ENCODE results near the gene PAX4.

Gene PAX4, protein sequence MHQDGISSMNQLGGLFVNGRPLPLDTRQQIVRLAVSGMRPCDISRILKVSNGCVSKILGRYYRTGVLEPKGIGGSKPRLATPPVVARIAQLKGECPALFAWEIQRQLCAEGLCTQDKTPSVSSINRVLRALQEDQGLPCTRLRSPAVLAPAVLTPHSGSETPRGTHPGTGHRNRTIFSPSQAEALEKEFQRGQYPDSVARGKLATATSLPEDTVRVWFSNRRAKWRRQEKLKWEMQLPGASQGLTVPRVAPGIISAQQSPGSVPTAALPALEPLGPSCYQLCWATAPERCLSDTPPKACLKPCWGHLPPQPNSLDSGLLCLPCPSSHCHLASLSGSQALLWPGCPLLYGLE

DNA sequence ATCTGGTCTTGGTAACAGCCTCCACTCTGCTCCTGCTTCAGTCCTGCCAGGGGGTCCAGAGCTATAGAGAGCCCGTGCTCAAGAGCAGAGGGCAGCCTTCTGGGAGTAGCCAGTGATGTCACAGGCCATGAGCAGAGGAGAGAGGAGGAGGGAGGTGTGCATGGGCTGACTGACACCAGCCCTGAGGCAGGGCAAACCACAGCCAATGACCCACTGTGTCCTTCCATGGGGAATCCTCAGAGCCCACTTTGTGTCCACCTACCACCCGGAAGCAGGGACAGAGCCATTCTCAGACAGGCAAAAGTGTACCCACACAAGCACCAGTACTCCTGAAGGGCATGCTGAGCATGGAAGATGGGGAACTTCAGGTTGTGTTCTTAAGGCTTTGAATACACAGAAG, at the start of gene PAX4:
Gene PAX4 (minus strand): TSS at position 101 of the 400 bp plus-strand sequence. CDS start 2,214 bp downstream, outside the sequence.
- no peak for DNase-seq

DNA sequence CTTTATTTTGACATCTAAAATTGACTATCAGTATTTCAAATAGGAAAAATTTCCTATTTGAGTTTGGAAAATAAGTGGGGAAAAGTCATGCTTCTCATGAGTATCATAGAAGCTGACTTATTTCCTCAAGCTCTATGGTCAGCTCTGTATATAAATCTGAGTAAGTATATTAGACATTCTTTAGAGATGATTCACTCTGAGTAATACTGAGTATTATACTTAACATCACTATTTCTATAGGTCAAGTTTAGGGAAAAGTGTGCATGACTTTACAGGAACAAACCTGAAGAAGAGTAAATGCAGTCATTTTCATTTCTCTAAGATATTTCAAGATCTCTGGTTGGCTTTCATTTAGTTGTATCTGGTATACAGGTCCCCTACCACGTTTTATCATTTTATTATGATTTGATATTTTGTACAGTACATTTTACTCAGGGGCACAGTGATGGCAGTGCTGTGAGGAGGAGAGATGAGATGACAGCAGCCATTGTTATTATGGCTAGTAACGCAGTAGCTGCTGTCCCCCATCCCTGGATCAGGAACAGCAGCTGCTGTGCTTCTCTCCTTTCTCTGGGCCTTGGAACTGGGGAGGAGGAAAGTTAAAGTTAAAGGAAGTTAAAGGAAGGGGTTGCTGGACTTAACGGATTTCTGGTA, 49.2 kb upstream of the PAX4 start:
- DNase-seq = no peak

DNA sequence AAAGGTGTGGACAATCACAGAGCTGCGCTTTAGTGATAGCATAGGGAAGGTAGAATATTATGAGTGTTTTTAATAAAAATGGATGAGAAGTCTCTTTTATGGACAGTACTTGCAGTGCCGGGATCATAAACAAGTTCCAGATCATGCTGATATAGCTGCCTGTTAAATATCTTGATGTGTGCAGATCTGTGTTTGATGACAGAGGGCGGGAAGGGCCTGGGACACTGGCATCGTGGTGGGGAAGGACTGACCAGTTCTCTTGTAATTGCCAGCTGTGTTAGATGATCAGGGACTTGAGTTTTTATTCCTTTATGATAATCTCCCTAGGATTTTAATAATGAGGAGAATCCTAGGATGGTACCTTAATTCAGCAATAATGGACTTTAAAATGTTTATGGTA, 48.7 kb upstream of the PAX4 start:
- DNase-seq = no peak

DNA sequence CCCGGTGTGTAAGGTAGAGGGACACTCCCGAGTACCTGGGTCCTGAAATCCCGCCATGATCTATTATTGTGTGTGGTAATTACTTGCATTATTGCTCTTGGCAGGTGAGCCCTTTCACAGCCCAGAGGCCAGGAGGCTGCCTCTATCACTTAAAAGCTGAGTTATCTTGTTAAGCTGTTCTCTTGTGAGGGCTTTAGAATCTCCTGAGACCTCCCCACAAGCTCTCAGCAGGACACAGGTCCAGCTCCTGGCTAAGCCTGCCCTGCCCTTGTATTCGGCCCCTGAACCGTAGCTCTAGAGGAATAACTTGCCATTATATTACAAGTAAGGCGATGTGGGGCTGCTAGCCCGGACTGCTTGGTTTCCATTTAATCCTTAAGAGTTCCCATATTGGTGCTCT, 48.0 kb upstream of the PAX4 start:
- no peak for DNase-seq

DNA sequence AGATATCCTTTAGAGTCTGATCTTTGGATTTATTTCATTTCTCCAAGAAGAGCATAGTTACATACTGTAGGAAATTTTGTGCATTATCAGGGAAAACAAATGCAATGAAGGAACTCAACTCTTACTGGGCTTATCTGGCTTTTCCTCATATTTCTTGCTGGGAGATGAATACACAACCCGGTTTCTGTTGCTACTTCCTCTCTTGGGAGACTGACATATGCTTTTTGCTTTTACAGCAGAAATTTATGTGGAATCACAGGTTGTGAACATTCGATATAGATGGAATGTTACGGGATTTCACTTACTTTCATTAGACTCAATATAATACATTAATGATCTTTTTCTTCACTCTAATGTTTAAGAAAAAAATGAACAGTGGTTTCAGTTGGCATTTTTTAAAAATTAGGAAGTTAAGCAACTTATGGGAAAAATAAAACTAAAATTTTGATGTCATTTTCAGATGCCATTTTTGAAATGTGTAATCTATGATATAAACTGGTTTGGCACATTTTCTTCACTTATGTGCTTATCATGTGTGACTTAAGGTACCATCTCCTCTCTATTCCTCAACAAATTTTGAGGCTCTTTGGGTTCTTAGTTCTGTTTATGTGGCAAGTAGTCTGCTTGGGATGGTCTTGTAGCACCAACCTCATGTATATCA, 41.2 kb upstream of the PAX4 start:
- no peak for DNase-seq

DNA sequence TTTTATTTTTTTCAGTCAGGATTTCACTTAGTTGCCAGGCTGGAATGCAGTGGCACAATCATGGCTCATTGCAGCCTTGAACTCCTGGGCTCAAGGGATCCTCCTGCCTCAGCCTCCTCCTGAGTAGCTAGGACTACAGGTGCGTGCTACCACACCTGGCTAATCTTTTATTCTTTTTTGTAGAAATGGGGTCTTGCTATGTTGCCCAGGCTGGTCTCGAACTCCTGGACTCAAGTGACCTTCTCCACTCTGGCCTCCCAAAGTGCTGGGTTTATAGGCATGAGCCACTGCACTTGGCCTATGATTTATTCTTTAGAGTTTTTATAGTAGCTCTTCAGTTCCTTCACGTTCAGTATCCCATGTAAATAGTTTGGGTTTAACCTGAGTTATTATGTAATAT, 39.6 kb upstream of the PAX4 start:
- DNase-seq = no peak

DNA sequence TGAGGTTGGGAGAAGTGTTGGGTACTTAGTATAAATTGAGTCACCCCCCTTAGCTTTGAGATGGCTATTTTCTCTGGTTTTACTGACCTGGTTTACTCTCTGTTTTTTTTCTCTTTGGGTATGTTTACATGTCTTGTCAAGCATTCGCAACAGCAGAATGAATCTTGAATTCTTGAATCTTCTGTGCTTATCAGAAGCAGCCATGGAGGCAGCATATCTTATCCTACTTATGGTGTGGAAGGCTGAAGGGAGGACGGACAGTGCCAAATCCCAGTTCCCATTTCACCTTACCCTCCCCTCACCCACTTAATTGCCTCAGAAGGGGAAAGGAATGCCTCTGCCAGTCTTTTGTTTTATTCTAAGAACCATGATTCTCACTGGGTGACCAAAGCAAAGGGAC, 37.8 kb upstream of the PAX4 start:
- DNase-seq = no peak

DNA sequence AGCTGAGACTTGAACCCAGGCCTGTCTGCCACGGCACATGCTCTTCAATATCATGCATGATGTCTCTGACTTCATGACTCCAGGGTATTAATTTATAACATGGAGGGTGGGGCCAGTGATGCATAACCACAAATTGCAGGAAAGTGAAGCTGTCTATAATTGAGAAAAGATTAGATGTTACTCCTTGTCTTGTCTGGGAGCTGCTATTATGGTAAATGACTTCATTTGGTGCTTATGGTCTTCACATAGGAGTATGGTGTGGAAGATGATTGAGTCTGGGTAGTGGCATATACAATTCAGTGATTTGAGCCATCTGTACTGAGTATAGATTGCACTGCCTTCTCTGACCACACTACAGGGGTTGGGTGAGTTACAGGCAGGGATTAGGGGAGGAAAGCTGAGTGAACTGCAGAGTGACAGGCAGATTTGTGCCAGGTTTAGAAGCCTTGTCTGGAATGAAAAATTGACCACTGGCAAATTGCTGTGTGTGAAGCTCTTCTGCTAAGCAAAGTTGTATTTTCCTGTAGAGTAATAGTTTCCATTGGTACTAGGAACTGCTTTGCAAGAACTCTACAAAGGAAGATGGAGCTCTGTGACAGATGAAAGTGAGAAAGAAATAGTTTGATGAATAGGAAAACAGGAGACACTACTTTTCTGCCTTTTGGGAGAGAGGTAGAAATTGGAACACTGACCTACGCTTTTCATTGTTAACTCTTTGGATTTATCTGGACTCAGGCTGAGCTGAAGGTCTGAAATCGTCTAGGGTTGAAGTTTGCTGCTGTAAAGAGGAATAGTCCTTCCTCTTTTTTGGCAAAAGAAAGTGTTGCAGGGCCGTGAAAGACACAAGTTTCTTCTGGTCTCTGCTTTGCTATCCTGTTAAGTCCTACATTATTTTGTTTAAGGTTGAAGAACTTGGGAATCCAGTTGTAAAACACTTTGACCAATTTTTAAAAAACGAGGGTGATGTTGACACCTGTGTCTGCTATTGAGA, 36.8 kb upstream of the PAX4 start:
- DNase-seq = peak; percentile 52

DNA sequence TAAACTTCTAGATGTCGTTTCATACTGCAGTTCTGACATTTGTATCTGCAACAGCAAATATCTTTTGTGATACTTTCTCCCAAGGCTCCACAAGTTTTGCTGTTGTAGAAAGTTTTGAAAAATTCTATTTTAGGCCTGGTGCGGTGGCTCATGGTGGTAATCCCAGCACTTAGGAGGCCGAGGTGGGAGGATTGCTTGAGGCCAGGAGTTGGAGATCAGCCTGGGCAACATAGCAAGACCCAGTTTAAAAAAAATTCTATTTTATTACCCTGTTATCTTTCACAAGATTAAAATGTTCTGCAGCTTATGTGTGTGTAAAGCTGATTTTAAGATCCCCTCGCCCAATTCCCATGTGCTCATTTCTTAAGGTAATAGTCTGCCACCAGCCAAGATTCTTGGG, 35.5 kb upstream of the PAX4 start:
- DNase-seq = no peak

DNA sequence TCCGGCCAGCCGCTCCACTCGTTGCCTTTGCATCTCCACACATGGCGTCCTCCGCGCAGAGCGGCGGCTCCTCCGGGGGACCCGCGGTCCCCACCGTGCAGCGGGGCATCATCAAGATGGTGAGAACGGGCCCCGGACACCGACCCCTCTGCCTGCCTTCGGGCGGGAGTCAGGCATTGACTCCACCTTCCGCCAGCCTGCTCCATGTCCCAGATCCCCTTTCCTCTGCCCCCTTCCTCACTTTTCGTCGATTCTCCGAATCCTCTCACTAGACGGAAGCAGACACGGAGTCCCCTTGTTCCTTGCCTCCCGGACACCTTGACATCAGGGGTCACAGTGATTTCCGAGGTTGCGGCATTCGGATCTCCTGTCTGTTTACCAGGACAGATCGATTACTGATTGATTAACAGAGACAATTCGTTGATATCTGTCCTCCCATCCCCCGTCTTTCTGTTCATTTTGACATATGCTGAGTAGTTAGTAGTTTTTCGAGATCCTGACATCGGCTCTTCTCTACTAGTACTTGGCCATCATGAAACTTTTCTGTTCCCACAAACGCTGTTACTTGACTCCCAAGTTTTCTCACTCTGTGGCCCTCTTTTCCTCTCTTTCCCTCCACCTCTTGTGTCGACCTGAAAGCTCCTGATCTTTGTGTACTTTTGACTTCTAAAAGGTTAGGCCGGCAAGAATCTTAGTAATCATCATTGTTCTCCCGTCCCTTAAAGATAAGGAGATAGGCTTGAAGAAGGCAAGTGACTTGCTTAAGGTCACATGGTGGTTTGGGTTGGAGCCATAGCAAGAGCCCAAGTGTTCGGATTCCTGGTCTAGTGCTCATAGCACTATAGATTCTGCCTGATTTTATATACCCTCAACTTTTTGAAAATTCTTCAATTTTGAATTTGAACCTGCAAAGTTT, 34.6 kb upstream of the PAX4 start:
- no peak for DNase-seq

DNA sequence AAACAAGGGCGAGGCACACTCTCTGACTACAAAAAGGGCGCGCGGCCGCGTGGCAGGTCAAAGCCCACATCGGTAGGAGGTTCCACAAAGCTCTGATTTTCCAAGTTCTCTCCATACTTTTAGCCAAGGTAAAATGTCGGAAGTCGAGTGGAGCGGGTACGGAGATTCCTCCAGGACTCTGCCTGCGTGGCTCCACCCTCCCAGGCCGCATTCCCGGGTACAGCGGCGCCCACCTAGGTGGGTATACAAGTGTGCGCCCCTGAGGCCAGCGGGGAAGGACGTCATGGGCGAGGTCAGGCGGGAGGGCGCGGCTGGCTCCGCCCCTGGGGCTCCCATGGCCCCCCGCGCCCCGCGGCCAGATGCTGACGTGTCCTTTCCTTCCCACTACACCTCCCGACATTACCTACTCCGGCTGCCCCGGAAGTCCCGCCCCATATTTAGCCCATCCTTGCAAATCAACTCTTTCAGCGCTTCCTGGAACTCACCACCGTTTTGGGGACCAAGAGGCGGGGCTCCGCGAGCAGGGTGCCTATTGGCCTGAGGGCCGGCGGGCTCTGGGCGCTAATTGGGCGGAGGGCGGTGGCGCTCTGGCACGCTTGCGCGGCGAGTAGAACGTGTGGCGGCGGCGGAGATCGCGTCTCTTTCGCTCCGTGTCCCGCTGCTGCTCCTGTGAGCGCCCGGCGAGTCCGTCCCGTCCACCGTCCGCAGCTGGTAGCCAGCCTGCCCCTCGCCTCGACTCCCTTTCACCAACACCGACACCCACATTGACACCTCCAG, 33.8 kb upstream of the PAX4 start, which contains the start of gene SND1:
Gene SND1 (plus strand): TSS at position 639 of the 777 bp plus-strand sequence. CDS start 180 bp downstream, outside the sequence.
- peak; percentile 99 for DNase-seq

DNA sequence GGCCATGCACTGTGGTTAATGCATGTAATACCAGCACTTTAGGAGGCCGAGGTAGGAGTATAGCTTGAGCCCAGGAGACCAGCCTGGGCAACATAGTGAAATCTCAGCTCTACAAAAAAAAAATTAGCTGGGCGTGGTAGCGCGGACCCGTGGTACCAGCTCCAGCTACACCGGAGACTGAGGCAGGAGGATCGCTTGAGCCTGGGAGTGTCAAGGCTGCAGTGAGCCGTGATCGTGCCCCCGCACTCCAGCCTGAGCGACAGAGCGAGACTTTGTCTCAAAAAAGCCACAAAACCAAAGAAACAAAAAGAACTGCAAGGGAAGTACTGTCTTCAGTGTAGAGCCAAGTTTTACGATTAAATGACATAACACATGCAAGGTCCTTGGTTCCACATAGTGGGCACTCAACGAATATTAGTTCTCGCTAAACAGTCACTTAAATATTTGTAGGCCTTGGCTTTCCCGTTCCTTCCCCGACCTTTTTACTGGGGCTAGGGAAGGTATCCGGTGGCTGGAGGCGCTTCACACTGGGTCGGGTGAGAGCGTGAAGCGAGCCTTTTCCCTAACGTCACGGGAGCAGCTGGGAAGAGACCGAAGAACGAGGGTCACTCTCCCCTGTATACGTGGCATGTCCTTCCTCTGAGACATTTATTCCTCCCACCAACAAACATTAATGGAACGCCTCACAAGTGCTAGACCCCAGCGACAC, 33.1 kb upstream of the PAX4 start:
- DNase-seq = peak; percentile 24

DNA sequence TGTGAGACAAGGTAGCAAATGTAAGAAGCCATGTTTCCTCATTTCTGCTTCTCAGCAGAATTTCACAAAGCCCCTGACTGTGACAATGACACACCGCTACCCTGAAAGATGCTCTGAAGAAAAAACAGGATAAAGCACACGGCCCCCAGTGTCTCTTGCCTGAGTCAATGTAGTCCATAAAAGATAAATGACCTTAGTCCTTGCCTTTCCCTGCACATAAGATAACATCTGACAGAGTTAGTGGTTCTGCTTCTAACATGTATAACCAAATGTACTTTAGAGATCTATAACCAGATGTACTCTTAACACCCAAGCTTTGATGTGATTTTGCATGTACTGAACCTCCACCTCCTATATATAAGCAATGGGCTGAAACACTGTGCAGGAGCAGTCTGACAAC, 31.0 kb upstream of the PAX4 start:
- DNase-seq = peak; percentile 15

DNA sequence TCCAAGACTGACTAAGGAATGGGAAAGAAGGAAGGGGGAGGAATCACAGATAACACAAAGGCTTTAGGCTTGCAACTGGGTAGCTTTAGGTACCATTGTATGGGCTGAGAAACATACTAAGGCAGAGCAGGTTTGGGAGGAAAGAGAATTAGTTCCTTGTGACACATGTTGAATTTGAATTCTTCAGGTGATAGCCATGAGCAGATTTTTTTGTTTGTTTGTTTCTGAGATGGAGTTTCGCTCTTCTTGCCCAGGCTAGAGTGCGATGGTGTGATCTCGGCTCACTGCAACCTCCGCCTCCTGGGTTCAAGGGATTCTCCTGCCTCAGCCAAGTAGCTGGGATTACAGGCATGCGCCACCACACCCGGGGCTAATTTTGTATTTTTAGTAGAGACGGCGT, 29.7 kb upstream of the PAX4 start:
- DNase-seq = no peak

DNA sequence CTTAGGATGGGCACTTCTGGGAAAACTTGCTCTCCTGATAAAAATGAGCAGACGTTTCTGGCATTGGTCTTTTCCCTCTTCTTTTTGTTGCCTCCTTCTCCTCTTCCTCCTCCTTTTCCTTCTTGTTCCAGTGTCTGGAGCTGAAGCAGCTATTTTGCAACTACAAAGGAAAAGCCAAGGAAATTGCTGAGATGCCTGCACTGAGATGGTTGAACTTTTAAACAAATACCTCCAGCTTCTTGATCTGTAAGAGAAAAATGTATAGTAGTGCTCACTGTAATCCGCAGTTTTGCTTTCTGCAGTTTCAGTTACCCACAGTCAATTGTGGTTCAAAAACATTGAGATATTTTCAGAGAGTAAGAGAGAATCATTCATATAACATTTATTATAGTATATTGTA, 26.5 kb upstream of the PAX4 start:
- DNase-seq = no peak

DNA sequence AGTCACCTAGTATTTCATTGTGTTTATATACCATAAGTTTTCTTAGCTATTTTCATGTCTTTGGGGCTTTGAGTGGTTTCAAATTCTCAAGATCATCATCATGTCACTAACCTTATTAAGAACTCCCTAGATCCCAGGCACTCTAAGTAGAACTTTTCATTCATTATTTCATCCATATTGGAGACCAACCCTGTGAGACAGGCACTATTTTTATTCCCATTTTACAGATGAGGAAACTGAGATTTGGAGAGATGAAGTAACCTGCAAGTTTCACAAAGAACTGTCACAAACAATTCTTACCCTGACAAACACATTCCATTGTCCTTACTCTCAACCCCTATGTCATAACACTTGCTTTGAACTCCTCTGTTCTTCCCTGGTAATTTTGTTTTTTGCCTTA, 20.3 kb upstream of the PAX4 start:
- DNase-seq = no peak

DNA sequence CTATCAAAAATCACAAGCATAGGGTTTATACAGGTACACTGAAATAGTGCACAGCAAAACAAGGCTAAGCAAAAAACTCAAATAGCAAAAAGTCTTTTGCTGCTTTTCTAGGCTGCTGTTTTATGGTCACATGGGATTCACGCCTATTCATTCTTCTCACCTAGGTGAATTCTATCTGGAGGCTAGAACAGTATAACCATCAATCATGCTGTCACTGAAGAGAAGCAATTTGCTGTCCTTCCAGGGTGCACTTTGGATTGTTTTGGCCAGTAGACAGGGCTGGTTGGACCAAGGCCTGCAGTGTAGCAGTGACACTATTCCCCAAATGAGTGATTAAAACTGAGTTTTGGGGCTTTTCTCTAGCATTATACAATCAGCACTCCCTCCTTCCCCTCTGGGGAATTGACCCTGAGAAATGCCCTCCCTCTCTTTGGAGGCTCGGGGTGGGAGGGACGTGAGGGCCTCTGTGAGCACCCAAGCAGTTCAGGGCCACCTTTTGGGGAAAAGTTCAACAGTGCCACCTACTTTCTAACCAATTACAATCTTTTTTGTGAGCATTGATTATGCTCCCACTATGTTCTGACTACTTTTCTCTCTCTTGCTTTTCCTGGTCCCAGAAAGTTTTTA, 17.8 kb upstream of the PAX4 start:
- no peak for DNase-seq

DNA sequence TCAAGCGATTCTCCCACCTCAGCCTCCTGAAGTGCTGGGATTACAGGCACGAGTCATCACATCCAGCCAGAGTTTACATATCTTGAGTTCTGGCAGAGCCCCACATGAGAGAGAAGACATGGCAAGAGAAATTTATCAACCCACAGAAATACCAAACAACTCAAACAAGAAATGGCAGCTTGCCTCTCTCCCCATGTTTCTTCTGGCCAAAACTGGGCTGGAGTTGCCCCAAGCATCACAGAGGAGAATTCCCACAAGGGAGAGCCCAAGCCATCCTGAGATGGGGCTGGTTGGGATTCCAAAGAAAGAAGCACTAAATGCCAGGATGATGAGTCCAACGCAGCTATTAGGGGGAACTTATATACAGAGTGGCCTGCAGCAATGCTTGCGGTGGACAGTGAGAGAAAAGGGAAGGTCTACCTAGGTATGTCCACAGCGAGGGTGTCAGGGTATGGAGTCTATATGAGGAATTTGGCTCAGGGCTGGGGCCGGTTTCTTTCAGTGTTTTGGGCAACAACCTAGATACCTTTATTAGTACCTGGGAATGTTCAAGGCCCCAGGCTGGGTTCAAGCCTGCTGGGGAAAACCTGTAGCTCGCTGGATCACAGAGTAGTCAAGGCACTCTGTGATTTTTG, 14.5 kb upstream of the PAX4 start:
- no peak for DNase-seq

DNA sequence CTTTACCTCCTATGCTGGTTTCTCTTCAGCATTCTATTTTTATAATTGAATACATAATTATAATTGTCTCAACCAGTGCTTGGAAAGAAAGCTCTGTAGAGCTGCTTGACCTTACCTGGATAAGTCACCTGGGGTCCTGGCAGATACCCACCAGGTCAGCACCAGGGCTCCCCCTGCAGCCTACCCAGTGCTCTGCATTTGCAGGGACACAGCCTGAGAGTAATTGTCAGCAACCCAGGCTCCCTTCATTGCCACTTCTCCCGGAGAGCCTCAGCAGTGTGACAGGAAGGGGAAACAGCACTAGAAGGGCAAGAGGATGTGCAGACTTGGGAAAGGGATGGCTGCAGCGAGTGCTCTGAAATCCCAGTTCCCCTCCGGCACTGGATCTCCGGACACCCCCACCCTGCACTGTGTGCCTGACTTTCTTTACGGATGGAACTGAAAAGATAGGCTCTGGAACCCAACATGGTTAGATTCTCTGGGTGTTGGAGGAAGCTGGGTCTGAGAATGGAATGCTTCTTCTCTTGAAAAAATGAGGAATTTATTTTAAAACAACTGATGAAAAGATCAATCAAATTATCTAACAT, 11.4 kb upstream of the PAX4 start:
- peak; percentile 28 for DNase-seq

Data from MV-4-11 (cell line).